ENCODE data around the gene HMGN3.

- TF ChIP-seq CTCF (IDR thresholded peaks at IDR 0.05), result no peak
- no peak for TF ChIP-seq POLR2AphosphoS5 (IDR thresholded peaks at IDR 0.05; ENCODE audit: insufficient read depth in 1 of 2, low read depth in 1 of 2)
- no peak for TF ChIP-seq POLR2A (IDR thresholded peaks at IDR 0.05)
These were observed 47.9 kb downstream of the HMGN3 start for GRCh38 chr6:79186564-79186963.
